ENCODE measurements around the gene SLC27A5. TPM values are rescaled to one million over a fixed set of nuclear protein-coding genes. Genes with fewer than 3 reads are reported as not detected.
"Not testable (repeated sequence)": the region's sequence is repeated elsewhere in the genome, so short reads cannot be mapped to it uniquely, and the experiment has no call there.

The SLC27A5 gene
- total and polyA plus RNA-seq, 8 donors, result 0.87 to 18.4 (median 3.3) TPM; not detected in 1

GRCh38 chr19:58498316-58499020 lies 13.3 kb downstream of the SLC27A5 start:
- DNase-seq, result peak in 1 of 2 donors; percentile 29
- no peaks in the 10 kb centered on the region for H3K9me3 ChIP-seq
- peak overlapping the region in 3 of 5 donors; percentile 83 to 92 (median 85) for H3K27ac ChIP-seq
- peak overlapping the region; percentile 47 to 61 (median 56) for H3K4me3 ChIP-seq
- peaks cover 8 to 29% (median 25%) of the 10 kb centered on the region in 4 donors for H3K4me1 ChIP-seq
- WGBS, 5 donors, result 58 to 71% (median 66%) methylated on average over 17 to 22 of the region's 22 CpGs
- no peak for TF ChIP-seq CTCF (IDR thresholded peaks at IDR 0.05)
- no peak for TF ChIP-seq POLR2AphosphoS5 (IDR thresholded peaks at IDR 0.05)
- TF ChIP-seq POLR2A (IDR thresholded peaks at IDR 0.05), result no peak
- TF ChIP-seq EP300 (IDR thresholded peaks at IDR 0.05), result no peak
- no peaks in the 10 kb centered on the region for H3K27me3 ChIP-seq
- intact Hi-C loops (cut with DNase I; ENCODE audit: low total_unique reads), result no loop called here
- no peaks in the 10 kb centered on the region for H3K36me3 ChIP-seq

DNA sequence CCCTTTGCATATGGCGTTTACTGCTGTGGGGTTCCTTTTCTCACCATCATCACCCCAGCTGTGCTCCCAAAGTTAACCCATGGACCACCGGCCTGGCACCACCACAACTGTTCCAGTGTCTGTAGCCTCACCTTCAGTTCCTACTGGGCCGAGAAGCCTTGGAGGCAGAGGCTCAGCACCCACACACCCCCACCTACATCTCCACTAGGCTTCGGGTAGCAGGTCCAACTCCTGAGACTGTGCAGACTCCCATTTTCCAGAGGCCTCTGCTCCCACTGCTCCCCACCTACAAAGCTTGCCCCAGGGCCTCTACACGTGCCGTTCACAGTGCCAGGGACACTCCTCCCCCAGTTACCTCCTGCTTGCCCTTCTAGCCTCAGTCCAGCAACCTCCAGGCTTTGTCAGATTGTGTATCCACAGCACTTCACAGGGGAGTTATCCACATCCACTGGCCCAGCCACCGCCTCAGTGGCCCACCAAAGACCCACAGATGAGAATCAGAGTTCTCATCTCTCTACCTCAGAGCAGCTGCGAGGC lies 14.1 kb downstream of the SLC27A5 start:
- H3K27me3 ChIP-seq, result no peaks in the 10 kb centered on the region
- no peak overlapping the region for H3K27ac ChIP-seq
- no peaks in the 10 kb centered on the region for H3K9me3 ChIP-seq
- DNase-seq, result peak in 1 of 2 donors; percentile 5
- no peaks in the 10 kb centered on the region for H3K36me3 ChIP-seq
- TF ChIP-seq CTCF (IDR thresholded peaks at IDR 0.05) (no peak), POLR2A (IDR thresholded peaks at IDR 0.05) (no peak), EP300 (IDR thresholded peaks at IDR 0.05) (no peak), POLR2AphosphoS5 (IDR thresholded peaks at IDR 0.05) (no peak)
- intact Hi-C loops (cut with DNase I; ENCODE audit: low total_unique reads), result no loop called here
- H3K4me3 ChIP-seq, result no peak overlapping the region
- 79 to 88% (median 85%) methylated on average over 8 of the region's 8 CpGs for WGBS, 5 donors
- peaks cover 8 to 29% (median 25%) of the 10 kb centered on the region in 4 donors for H3K4me1 ChIP-seq

GRCh38 chr19:58492265-58492664 lies 19.5 kb downstream of the SLC27A5 start:
- intact Hi-C loops (cut with DNase I; ENCODE audit: low total_unique reads), result no loop called here
- no peak for TF ChIP-seq POLR2A (IDR thresholded peaks at IDR 0.05)
- no peak for TF ChIP-seq POLR2AphosphoS5 (IDR thresholded peaks at IDR 0.05)
- no peak for TF ChIP-seq EP300 (IDR thresholded peaks at IDR 0.05)
- TF ChIP-seq CTCF (IDR thresholded peaks at IDR 0.05), result no peak
- WGBS, 5 donors, result 88 to 94% (median 91%) methylated on average over 14 of the region's 14 CpGs
- no peaks in the 10 kb centered on the region for H3K27me3 ChIP-seq
- no peaks in the 10 kb centered on the region for H3K9me3 ChIP-seq
- no peak for DNase-seq
- H3K36me3 ChIP-seq, result no peaks in the 10 kb centered on the region
- H3K4me3 ChIP-seq, result no peak overlapping the region
- no peaks in the 10 kb centered on the region for H3K4me1 ChIP-seq
- H3K27ac ChIP-seq, result no peak overlapping the region

- no peak for DNase-seq
- intact Hi-C loops (cut with DNase I; ENCODE audit: low total_unique reads), result no loop called here
- Histone ChIP-seq H3K4me1 (no peaks in the 10 kb centered on the region), H3K36me3 (no peaks in the 10 kb centered on the region), H3K9me3 (no peaks in the 10 kb centered on the region), H3K27me3 (no peaks in the 10 kb centered on the region), H3K27ac (no peak overlapping the region), H3K4me3 (no peak overlapping the region)
- WGBS, 5 donors, result 72 to 91% (median 88%) methylated on average over 5 of the region's 5 CpGs
- TF ChIP-seq POLR2A (IDR thresholded peaks at IDR 0.05) (no peak), EP300 (IDR thresholded peaks at IDR 0.05) (no peak), POLR2AphosphoS5 (IDR thresholded peaks at IDR 0.05) (no peak), CTCF (IDR thresholded peaks at IDR 0.05) (no peak)
Observed at GRCh38 chr19:58491393-58491792, 20.4 kb downstream of the SLC27A5 start.

GRCh38 chr19:58484349-58484748 lies 27.4 kb downstream of the SLC27A5 start:
- WGBS, 5 donors, result 86 to 94% (median 91%) methylated on average over 5 of the region's 5 CpGs
- DNase-seq; intact Hi-C loops (cut with DNase I; ENCODE audit: low total_unique reads): not testable (repeated sequence)

More at GRCh38 chr19:58484349-58484748, 27.4 kb downstream of the SLC27A5 start:
- H3K27me3 ChIP-seq, H3K27ac ChIP-seq, H3K9me3 ChIP-seq, H3K4me3 ChIP-seq, H3K4me1 ChIP-seq: not testable (repeated sequence)
- H3K36me3 ChIP-seq, result peaks cover 7 to 30% (median 25%) of the 10 kb centered on the region in 4 donors
